GM23338 (cell line): ENCODE measurements around the gene ADGRL3. TPM values are rescaled to one million over a fixed set of nuclear protein-coding genes. Genes with fewer than 3 reads are reported as not detected.

Experiments used
- ATAC-seq: fragments of 200-7000 bp; cut with Tn5 transposase; 3 replicates; pipeline ENCODE4 v1.9.1; 2020
- DNase-seq: peaks from one replicate; pipeline ENCODE4 v3.0.0-alpha.2; 2015; ENCODE audit warnings: low spot score
- H2AFZ ChIP-seq: fragments of 200-600 bp; sonication (generic); 2 replicates; pipeline ENCODE4 v1.8.0; 2016; ENCODE audit warnings: antibody characterized with exemption, mild to moderate bottlenecking, moderate library complexity
- H3F3A ChIP-seq: fragments of 200-600 bp; sonication (generic); replicated peaks from 2 replicates; pipeline ENCODE4 v1.8.0; 2017; ENCODE audit warnings: antibody characterized with exemption, mixed run types, low read depth
- H3K27ac ChIP-seq: fragments of 200-600 bp; sonication (generic); 2 replicates; pipeline ENCODE4 v1.6.1; 2016; ENCODE audit warnings: low read depth
- H3K27me3 ChIP-seq: fragments of 200-600 bp; sonication (generic); 2 replicates; pipeline ENCODE4 v1.8.0; 2016; ENCODE audit warnings: mild to moderate bottlenecking, mixed run types, moderate library complexity; ENCODE audit not compliant: insufficient read depth
- H3K36me3 ChIP-seq: fragments of 200-600 bp; sonication (generic); 2 replicates; pipeline ENCODE4 v1.8.0; 2016; ENCODE audit warnings: mild to moderate bottlenecking; ENCODE audit not compliant: insufficient read depth
- H3K4me1 ChIP-seq: fragments of 200-600 bp; sonication (generic); 2 replicates; pipeline ENCODE4 v1.8.0; 2016; ENCODE audit warnings: mild to moderate bottlenecking, moderate library complexity; ENCODE audit not compliant: insufficient read depth
- H3K4me2 ChIP-seq: fragments of 200-600 bp; sonication (generic); 2 replicates; pipeline ENCODE4 v1.7.1; 2017; ENCODE audit warnings: mixed run types
- H3K4me3 ChIP-seq: fragments of 200-600 bp; sonication (generic); 2 replicates; pipeline ENCODE4 v1.6.1; 2016; ENCODE audit warnings: mixed run types
- H3K79me2 ChIP-seq: fragments of 200-600 bp; sonication (generic); replicated peaks from 2 replicates; pipeline ENCODE4 v1.8.0; 2017; ENCODE audit warnings: mild to moderate bottlenecking; ENCODE audit not compliant: insufficient read depth
- H3K9me2 ChIP-seq: fragments of 200-600 bp; sonication (generic); 2 replicates; pipeline ENCODE4 v1.8.0; 2017; ENCODE audit not compliant: insufficient read depth
- H4K20me1 ChIP-seq: fragments of 200-600 bp; sonication (generic); replicated peaks from 2 replicates; pipeline ENCODE4 v1.8.0; 2017; ENCODE audit warnings: mild to moderate bottlenecking; ENCODE audit not compliant: insufficient read depth
- H3K27ac Mint-ChIP-seq: 2 replicates; pipeline ENCODE4 v1.8.0; 2020; ENCODE audit warnings: inconsistent platforms, mild to moderate bottlenecking, moderate library complexity, mixed read lengths
- H3K27me3 Mint-ChIP-seq: 3 replicates; pipeline ENCODE4 v1.8.0; 2022; ENCODE audit warnings: low read depth, mild to moderate bottlenecking, moderate library complexity, mixed read lengths, inconsistent platforms; ENCODE audit not compliant: insufficient read depth, poor library complexity
- H3K36me3 Mint-ChIP-seq: 3 replicates; pipeline ENCODE4 v1.8.0; 2021; ENCODE audit warnings: low read depth, mild to moderate bottlenecking, inconsistent platforms, moderate library complexity, mixed read lengths
- H3K4me1 Mint-ChIP-seq: 3 replicates; pipeline ENCODE4 v1.8.0; 2020; ENCODE audit warnings: mild to moderate bottlenecking, inconsistent platforms, mixed read lengths
- H3K4me3 Mint-ChIP-seq: 3 replicates; pipeline ENCODE4 v1.8.0; 2021; ENCODE audit warnings: moderate library complexity, mild to moderate bottlenecking, inconsistent platforms, mixed read lengths
- H3K9me3 Mint-ChIP-seq: 3 replicates; pipeline ENCODE4 v1.8.0; 2020; ENCODE audit warnings: moderate library complexity, mild to moderate bottlenecking, inconsistent platforms, mixed read lengths
- CREB1 ChIP-seq: fragments of 250-450 bp; sonication (Bioruptor Pico); IDR thresholded peaks from 2 replicates; pipeline ENCODE4 v1.5.0; 2020; ENCODE audit warnings: low read depth, mild to moderate bottlenecking, moderate library complexity
- CTCF ChIP-seq, 2 experiments: fragments of 200-600 bp in 1 of 2; sonication (generic) in 1 of 2; conservative IDR thresholded peaks; 2 replicates each; pipeline versions ENCODE4 v1.5.1 to v1.6.1; 2016 to 2017; ENCODE audit warnings: antibody characterized with exemption in 2 of 2, low read depth in 2 of 2, mild to moderate bottlenecking in 2 of 2, moderate library complexity in 1 of 2
- ETS1 ChIP-seq: IDR thresholded peaks from 2 replicates; pipeline ENCODE4 v1.6.1; 2016; ENCODE audit warnings: antibody characterized with exemption
- EZH2 ChIP-seq: fragments of 200-600 bp; sonication (generic); IDR thresholded peaks from one replicate; pipeline ENCODE4 v1.8.0; 2017; ENCODE audit warnings: antibody characterized with exemption, mild to moderate bottlenecking, low read depth; ENCODE audit not compliant: unreplicated experiment
- EZH2phosphoT487 ChIP-seq: fragments of 200-600 bp; sonication (generic); IDR thresholded peaks from one replicate; pipeline ENCODE4 v1.8.1; 2018; ENCODE audit warnings: antibody characterized with exemption; ENCODE audit not compliant: unreplicated experiment
- JUNB ChIP-seq: IDR thresholded peaks from one replicate; pipeline ENCODE4 v1.6.1; 2016; ENCODE audit warnings: antibody characterized with exemption; ENCODE audit not compliant: unreplicated experiment
- NANOG ChIP-seq: IDR thresholded peaks from 2 replicates; pipeline ENCODE4 v1.6.1; 2016; ENCODE audit warnings: antibody characterized with exemption, borderline replicate concordance
- POLR2AphosphoS5 ChIP-seq: IDR thresholded peaks from 2 replicates; pipeline ENCODE4 v1.6.1; 2016; ENCODE audit warnings: antibody characterized with exemption, low read depth
- REST ChIP-seq: IDR thresholded peaks from one replicate; pipeline ENCODE4 v1.6.1; 2018; ENCODE audit warnings: antibody characterized with exemption; ENCODE audit not compliant: unreplicated experiment
- STAT1 ChIP-seq: IDR thresholded peaks from one replicate; pipeline ENCODE4 v1.6.1; 2016; ENCODE audit warnings: antibody characterized with exemption; ENCODE audit not compliant: unreplicated experiment
- ZNF114 ChIP-seq: fragments of 250-450 bp; sonication (Bioruptor Pico); IDR thresholded peaks from 2 replicates; pipeline ENCODE4 v1.5.0; 2020; ENCODE audit warnings: mild to moderate bottlenecking, moderate library complexity
- ZNF331 ChIP-seq: fragments of 250-450 bp; sonication (Bioruptor Pico); IDR thresholded peaks from 2 replicates; pipeline ENCODE4 v1.5.0; 2020; ENCODE audit warnings: low read depth, mild to moderate bottlenecking, moderate library complexity
- ZNF462 ChIP-seq: fragments of 250-450 bp; sonication (Bioruptor Pico); IDR thresholded peaks from 2 replicates; pipeline ENCODE4 v1.5.0; 2020; ENCODE audit warnings: mild to moderate bottlenecking, moderate library complexity
- polyA plus RNA-seq: library from polyadenylated mRNA; unstranded; fragments of >200 nt; fragmentation: Nextera tagmentation; extraction: Ambion mirVana; gene quantifications from 2 replicates; pipeline ENCODE4 v1.2.1, GENCODE V29; 2016
- total RNA-seq: library from RNA; depleted of rRNA; stranded (reverse); fragments of >200 nt; shearing (Covaris generic); gene quantifications from 2 replicates; pipeline ENCODE4 v1.2.3, GENCODE V29; 2014

ADGRL3 gene
- total and polyA plus RNA-seq, 2 experiments from 2014 or later, result 9.7 to 16.5 TPM

- no peak for ATAC-seq
- no peaks in the 10 kb centered on the region for H3K79me2 ChIP-seq
- no peak for TF ChIP-seq ZNF331 (CRISPR knock-in tag)
- no peak for TF ChIP-seq REST
- no peak for TF ChIP-seq ZNF462 (CRISPR knock-in tag)
- no peak for TF ChIP-seq EZH2
- no peak for TF ChIP-seq EZH2phosphoT487
- TF ChIP-seq ETS1, result no peak
- no peak for TF ChIP-seq CTCF (conservative IDR thresholded peaks at IDR 0.05; ENCODE audit: low read depth in 2 of 2)
- no peak for TF ChIP-seq JUNB
- TF ChIP-seq ZNF114 (CRISPR knock-in tag), result no peak
- no peak for TF ChIP-seq STAT1
- no peak for TF ChIP-seq NANOG
- no peak for TF ChIP-seq CREB1 (CRISPR knock-in tag)
- TF ChIP-seq POLR2AphosphoS5, result no peak
- no peaks in the 10 kb centered on the region for H3K27me3 ChIP-seq
- no peak overlapping the region for H2AFZ ChIP-seq
- no peak for DNase-seq
- Mint-ChIP-seq H3K4me3 (no peak overlapping the region), H3K36me3 (no peaks in the 10 kb centered on the region), H3K9me3 (no peaks in the 10 kb centered on the region), H3K4me1 (no peaks in the 10 kb centered on the region), H3K27ac (no peak overlapping the region), H3K27me3 (no peaks in the 10 kb centered on the region)
- H4K20me1 ChIP-seq, result no peaks in the 10 kb centered on the region
- H3F3A ChIP-seq, result no peaks in the 10 kb centered on the region
- H3K36me3 ChIP-seq, result no peaks in the 10 kb centered on the region
- H3K4me1 ChIP-seq, result no peaks in the 10 kb centered on the region
- no peak overlapping the region for H3K4me2 ChIP-seq
- H3K9me2 ChIP-seq, result no peaks in the 10 kb centered on the region
- H3K27ac ChIP-seq, result no peak overlapping the region
- no peak overlapping the region for H3K4me3 ChIP-seq
Measured at GRCh38 chr4:61447918-61448317, 247.8 kb downstream of the ADGRL3 start.
